Activated CD4-positive, alpha-beta T cell treated with anti-CD3 and anti-CD28 coated beads, Interleukin-2, Interleukin-6, amounts not matched to agents 100 ng/mL and 50 ng/mL, durations not matched to agents 16 hours and 8 hours (primary cell): ENCODE results near the gene DOP1A.

Experiments used
- DNase-seq: peaks from one replicate; pipeline ENCODE4 v3.0.0-alpha.2; 2020

The DOP1A gene

DNA sequence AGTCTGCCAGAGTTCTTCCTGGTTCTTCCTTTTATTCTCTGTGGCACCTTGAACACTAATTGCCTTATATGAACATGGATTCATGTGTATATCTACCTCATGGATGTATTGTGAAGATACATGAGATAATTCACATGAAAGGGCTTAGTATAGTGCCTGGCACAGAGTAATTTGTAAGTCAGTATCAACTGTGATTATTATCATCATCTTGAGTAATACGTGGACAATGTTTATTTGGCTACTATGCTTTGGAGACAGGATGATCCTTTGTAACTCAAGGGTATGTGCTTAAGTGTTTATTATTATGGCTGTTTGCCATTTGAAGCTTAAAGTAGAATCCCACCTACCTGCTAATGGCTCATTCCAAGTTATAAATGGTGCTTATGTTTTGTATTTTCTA lies 16.0 kb downstream of the DOP1A start:
- no peak for DNase-seq

GRCh38 chr6:83086751-83087150 lies 19.3 kb downstream of the DOP1A start:
- no peak for DNase-seq

GRCh38 chr6:83092756-83093399 lies 25.4 kb downstream of the DOP1A start:
- DNase-seq = no peak

- no peak for DNase-seq
Measured at GRCh38 chr6:83096791-83097190, 29.3 kb downstream of the DOP1A start.

- no peak for DNase-seq
Measured at GRCh38 chr6:83097204-83097603, 29.7 kb downstream of the DOP1A start.

DNA sequence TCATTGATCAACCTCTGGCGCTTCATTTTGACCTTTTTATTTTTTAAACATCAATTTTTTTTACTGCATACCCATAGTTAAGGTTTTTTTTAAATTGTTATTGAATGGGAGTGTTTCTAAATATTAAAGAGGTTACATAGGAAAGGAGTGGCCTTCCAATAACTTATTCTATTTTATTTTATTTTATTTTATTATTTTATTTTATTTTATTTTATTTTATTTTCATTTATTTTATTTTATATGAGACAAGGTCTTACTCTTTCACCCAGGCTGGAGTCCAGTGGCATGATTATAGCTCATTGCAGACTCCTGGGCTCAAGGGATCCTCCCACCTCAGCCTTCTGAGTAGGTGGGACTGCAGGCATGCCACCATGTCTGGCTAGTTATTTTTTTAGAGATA lies 30.2 kb downstream of the DOP1A start:
- no peak for DNase-seq

GRCh38 chr6:83098589-83098988 lies 31.1 kb downstream of the DOP1A start:
- no peak for DNase-seq

- no peak for DNase-seq
Measured at GRCh38 chr6:83108378-83108777, 40.9 kb downstream of the DOP1A start.

- DNase-seq = no peak
Measured at GRCh38 chr6:83113258-83113657, 45.8 kb downstream of the DOP1A start.

- DNase-seq = no peak
Measured at GRCh38 chr6:83114164-83114563, 46.7 kb downstream of the DOP1A start.

- DNase-seq = no peak
Measured at GRCh38 chr6:83117802-83118201, 50.3 kb downstream of the DOP1A start.

DNA sequence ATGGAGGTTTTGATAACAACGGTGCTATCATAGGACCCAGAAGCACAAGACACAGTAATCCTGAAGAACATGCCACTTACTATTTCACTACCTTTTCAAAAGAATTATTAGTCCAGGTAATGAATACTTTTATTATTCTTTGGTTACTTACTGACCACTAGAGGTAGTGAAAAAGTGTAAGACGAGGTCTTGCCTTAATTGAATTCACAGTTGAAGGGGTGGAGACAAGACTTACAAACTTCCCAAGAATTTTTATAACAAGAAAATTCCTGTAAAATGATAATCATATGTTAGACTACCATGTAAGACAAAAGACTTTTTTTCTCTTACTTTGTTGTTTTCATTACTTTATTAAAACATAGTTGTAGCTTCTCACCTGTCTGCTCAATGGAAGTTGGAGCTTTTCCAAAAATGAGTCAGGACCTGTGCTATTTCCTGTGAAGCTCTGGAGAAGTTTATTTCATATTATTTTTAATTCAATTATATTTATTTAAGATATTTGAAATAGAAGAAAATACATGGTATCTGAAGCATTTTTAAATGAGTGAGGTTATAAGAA lies 52.4 kb downstream of the DOP1A start:
- no peak for DNase-seq

DNA sequence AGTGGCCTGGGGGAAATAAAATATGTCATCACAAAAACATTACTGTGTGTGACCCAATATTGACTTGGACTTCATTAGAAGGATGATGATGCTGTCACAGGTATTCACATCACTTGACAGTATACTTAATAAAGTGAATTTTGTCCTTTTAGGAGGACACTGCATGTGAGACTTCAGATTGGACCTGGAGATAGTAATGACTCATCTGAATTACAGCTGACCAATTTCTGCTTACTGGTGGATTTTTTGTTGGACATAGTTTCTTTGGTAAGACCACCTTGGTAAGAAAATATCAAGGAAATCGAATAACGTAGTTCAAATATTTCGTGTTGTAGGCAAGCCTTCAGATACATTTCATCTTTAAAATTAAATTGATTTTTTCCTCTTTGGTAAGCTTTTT lies 57.1 kb downstream of the DOP1A start:
- no peak for DNase-seq

GRCh38 chr6:83125425-83125824 lies 58.0 kb downstream of the DOP1A start:
- no peak for DNase-seq

- no peak for DNase-seq
Measured at GRCh38 chr6:83126223-83126622, 58.8 kb downstream of the DOP1A start.

GRCh38 chr6:83126807-83127206 lies 59.3 kb downstream of the DOP1A start:
- DNase-seq = no peak

GRCh38 chr6:83127258-83127657 lies 59.8 kb downstream of the DOP1A start:
- no peak for DNase-seq

- no peak for DNase-seq
Measured at GRCh38 chr6:83127976-83128375, 60.5 kb downstream of the DOP1A start.

DNA sequence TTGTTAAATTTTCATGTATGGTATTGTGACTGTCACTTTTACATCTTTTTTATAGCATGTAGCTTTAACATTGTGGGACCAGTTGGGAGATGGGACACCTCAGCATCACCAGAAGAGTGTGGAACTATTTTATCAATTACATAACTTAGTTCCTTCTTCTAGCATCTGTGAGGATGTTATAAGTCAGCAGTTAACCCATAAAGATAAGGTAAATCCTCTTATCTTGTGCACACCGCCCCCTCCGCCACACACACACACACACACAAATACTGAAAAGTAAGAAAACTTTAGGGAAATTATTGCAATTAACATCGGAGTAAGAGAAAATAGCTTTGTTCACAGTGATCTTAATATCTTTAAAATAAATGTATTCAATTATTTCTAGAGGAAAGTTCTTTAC lies 64.7 kb downstream of the DOP1A start:
- DNase-seq = no peak

GRCh38 chr6:83138118-83138722 lies 70.7 kb downstream of the DOP1A start:
- no peak for DNase-seq

- no peak for DNase-seq
Measured at GRCh38 chr6:83138758-83139157, 71.3 kb downstream of the DOP1A start.

GRCh38 chr6:83151114-83151513 lies 83.6 kb downstream of the DOP1A start:
- DNase-seq = no peak

DNA sequence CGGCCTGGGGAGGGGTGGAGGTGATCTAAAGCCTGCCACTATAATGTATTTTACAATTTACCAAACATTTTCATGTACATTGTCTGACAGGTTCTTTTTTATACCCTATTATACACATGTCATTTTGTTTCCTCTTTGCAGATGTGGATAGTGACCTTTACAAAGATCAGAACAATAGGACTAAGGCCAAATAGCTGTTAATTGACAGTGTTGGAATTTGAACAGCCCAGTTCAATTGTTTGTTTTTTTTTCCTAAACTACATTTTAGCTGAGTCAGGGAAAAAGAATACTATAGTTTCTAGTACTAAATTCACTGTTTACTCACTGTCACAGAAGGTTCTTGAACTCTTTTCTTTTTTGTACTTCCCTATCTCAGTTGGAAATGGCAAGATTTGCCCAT lies 85.4 kb downstream of the DOP1A start:
- DNase-seq = no peak

GRCh38 chr6:83153883-83154521 lies 86.5 kb downstream of the DOP1A start:
- no peak for DNase-seq
